ENCODE data around the gene LBR.

Gene LBR

DNA sequence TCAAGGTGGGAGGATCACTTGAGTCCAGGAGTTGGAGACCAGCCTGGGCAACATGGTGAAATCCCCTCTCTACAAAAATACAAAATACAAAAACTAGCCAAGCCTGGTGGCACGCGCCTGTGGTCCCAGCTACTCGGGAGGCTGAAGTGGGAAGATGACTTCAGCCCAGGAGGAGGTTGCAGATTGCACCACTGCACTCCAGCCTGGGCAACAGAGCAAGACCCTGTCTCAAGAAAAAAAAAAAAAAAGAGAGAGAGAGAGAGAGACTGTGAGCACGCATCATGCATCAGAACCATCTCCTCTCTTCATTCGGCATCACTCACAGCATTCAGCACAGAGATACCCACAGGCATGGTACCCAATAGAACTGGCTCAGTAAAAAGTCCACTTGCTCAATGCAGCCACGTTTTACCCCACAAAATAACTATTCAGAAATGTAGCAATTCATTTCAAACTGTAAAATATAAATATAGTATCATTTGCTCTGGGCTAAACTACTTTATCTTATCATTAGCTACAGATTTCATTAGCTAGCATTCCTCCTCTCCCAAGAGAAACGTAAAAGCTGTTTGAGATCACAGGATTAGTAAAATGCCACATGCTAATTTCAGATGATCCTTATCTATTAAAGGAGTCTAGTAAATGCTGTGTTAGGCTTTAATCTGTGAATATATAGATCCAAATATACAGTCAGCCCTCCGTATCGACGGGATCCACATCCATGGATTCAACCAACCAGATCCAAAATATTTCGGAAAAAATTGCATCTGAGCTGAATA lies 11.7 kb downstream of the LBR start:
- Histone ChIP-seq H3K36me3 (peaks cover 97% of the 10 kb centered on the region), H3K4me3 (ENCODE audit: low read depth in 1 of 2, low read length in 1 of 2) (no peak overlapping the region), H3K4me1 (ENCODE audit: control insufficient read depth in 1 of 2, insufficient read depth in 1 of 2, low read depth in 1 of 2, low read length in 1 of 2) (peaks cover 49 to 70% of the 10 kb centered on the region in 2 experiments), H3K27ac (peak overlapping the region; percentile 70), H3K9me3 (no peaks in the 10 kb centered on the region), H3K27me3 (no peaks in the 10 kb centered on the region)
- TF ChIP-seq, protein P1, sequence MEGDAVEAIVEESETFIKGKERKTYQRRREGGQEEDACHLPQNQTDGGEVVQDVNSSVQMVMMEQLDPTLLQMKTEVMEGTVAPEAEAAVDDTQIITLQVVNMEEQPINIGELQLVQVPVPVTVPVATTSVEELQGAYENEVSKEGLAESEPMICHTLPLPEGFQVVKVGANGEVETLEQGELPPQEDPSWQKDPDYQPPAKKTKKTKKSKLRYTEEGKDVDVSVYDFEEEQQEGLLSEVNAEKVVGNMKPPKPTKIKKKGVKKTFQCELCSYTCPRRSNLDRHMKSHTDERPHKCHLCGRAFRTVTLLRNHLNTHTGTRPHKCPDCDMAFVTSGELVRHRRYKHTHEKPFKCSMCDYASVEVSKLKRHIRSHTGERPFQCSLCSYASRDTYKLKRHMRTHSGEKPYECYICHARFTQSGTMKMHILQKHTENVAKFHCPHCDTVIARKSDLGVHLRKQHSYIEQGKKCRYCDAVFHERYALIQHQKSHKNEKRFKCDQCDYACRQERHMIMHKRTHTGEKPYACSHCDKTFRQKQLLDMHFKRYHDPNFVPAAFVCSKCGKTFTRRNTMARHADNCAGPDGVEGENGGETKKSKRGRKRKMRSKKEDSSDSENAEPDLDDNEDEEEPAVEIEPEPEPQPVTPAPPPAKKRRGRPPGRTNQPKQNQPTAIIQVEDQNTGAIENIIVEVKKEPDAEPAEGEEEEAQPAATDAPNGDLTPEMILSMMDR (IDR thresholded peaks at IDR 0.05) = no peak

GRCh38 chr1:225415307-225415706 lies 12.5 kb downstream of the LBR start:
- H3K4me3 ChIP-seq (ENCODE audit: low read depth in 1 of 2, low read length in 1 of 2) = no peak overlapping the region
- TF ChIP-seq, protein P1 (IDR thresholded peaks at IDR 0.05) = no peak
- H3K9me3 ChIP-seq = no peaks in the 10 kb centered on the region
- peaks cover 99% of the 10 kb centered on the region for H3K36me3 ChIP-seq
- no peaks in the 10 kb centered on the region for H3K27me3 ChIP-seq
- H3K27ac ChIP-seq = peak overlapping the region; percentile 70
- peaks cover 41 to 61% of the 10 kb centered on the region in 2 experiments for H3K4me1 ChIP-seq (ENCODE audit: control insufficient read depth in 1 of 2, insufficient read depth in 1 of 2, low read depth in 1 of 2, low read length in 1 of 2)

- no peak overlapping the region for H3K4me3 ChIP-seq (ENCODE audit: low read depth in 1 of 2, low read length in 1 of 2)
- no peaks in the 10 kb centered on the region for H3K9me3 ChIP-seq
- H3K27ac ChIP-seq = peak overlapping the region; percentile 70
- TF ChIP-seq, protein P1 (IDR thresholded peaks at IDR 0.05) = no peak
- peaks cover 39 to 48% of the 10 kb centered on the region in 2 experiments for H3K4me1 ChIP-seq (ENCODE audit: control insufficient read depth in 1 of 2, insufficient read depth in 1 of 2, low read depth in 1 of 2, low read length in 1 of 2)
- H3K36me3 ChIP-seq = peaks cover 99% of the 10 kb centered on the region
- no peaks in the 10 kb centered on the region for H3K27me3 ChIP-seq
Observed at GRCh38 chr1:225413708-225414375, 14.0 kb downstream of the LBR start.

- H3K27ac ChIP-seq = peak overlapping the region; percentile 70
- H3K9me3 ChIP-seq = no peaks in the 10 kb centered on the region
- TF ChIP-seq, protein P1 (IDR thresholded peaks at IDR 0.05) = no peak
- H3K36me3 ChIP-seq = peaks cover 100% of the 10 kb centered on the region
- H3K27me3 ChIP-seq = no peaks in the 10 kb centered on the region
- H3K4me1 ChIP-seq (ENCODE audit: control insufficient read depth in 1 of 2, insufficient read depth in 1 of 2, low read depth in 1 of 2, low read length in 1 of 2) = peaks cover 36 to 42% of the 10 kb centered on the region in 2 experiments
- H3K4me3 ChIP-seq (ENCODE audit: low read depth in 1 of 2, low read length in 1 of 2) = no peak overlapping the region
Observed at GRCh38 chr1:225412803-225413351, 15.0 kb downstream of the LBR start.

GRCh38 chr1:225412321-225412720 lies 15.5 kb downstream of the LBR start:
- Histone ChIP-seq H3K27ac (no peak overlapping the region), H3K4me3 (ENCODE audit: low read depth in 1 of 2, low read length in 1 of 2) (no peak overlapping the region), H3K36me3 (peaks cover 100% of the 10 kb centered on the region), H3K27me3 (no peaks in the 10 kb centered on the region), H3K9me3 (no peaks in the 10 kb centered on the region), H3K4me1 (ENCODE audit: control insufficient read depth in 1 of 2, insufficient read depth in 1 of 2, low read depth in 1 of 2, low read length in 1 of 2) (peaks cover 30 to 37% of the 10 kb centered on the region in 2 experiments)
- TF ChIP-seq, protein P1 (IDR thresholded peaks at IDR 0.05) = no peak
